GM18499 (cell line): ENCODE data around the gene ZNF594.
"Not testable (repeated sequence)": the region's sequence is repeated elsewhere in the genome, so short reads cannot be mapped to it uniquely, and the experiment has no call there.

Experiments used
- ATAC-seq: cut with Tn5 transposase; IDR thresholded peaks from one replicate; pipeline ENCODE4 v1.9.1; 2021; ENCODE audit warnings: moderate number of reproducible peaks; ENCODE audit not compliant: insufficient read depth, unreplicated experiment

The ZNF594 gene

DNA sequence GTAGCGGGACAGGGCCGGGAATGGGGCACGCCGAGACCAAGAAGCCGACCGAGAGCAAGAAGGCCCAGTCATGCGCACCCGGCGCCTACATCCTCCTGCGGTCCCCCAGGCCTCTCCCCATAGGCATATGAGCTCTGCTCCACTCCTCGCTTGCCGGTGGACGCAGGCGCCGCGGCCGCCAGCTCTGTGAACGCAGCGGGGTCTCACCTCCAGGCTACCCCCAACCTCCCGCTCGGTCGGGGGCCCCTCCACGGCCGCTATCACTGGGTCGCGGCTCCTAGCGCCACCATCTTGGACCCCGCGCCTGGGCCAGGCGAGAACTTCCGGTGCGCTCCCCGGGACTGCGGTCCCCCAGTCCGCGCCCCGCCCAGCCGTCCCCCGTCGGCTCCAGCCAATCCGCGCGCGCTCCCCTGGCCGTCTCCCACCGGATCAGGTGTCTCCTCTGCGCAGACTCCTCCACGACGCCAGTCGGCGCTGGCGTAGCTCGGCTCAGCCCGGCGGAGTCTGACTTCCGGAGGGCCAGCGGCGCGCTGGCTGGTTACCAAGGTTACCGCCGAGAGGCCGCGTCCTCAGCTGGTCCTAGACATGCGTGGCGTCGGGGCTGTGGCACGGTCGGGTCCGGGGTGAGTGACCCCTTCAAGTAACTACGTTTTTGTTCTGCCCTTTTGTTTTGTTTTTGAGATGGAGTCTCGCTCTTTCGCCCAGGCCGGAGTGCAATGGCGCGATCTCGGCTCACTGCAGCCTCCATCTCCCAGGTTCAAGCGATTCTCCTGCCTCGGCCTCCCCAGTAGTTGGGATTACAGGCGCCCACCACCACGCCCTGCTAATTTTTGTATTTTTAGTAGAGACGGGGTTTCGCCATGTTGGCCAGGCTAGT, at the start of gene ZNF594:
Gene ZNF594 (minus strand): TSS at position 328 of the 877 bp plus-strand sequence. CDS start 7,612 bp downstream, outside the sequence.
- peak; percentile 45 for ATAC-seq

- ATAC-seq, result not testable (repeated sequence)
Observed at GRCh38 chr17:5239769-5240168, 48.1 kb upstream of the ZNF594 start.

DNA sequence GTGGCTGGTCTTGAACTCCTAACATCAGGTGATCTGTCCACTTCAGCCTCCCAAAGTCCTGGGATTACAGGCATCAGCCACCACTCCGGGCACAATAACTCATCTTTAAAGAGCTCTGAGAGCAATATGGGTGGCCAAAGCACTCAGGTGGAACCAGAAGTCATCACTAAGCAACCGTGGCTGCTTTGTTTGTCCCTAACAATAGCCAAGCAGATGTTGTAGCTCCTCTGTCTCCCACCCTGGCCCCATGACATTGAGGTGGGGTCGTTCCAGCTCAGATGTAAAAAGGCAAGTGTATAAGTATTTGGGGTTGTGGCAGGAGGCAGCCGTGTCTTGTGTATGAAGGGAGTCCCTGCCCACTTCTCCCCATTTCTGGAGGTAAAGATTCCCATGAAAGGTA, 46.7 kb upstream of the ZNF594 start:
- no peak for ATAC-seq

GRCh38 chr17:5237541-5238016, 45.9 kb upstream of the ZNF594 start:
- ATAC-seq, result no peak

- ATAC-seq, result no peak
Observed at GRCh38 chr17:5236938-5237540, 45.4 kb upstream of the ZNF594 start.

DNA sequence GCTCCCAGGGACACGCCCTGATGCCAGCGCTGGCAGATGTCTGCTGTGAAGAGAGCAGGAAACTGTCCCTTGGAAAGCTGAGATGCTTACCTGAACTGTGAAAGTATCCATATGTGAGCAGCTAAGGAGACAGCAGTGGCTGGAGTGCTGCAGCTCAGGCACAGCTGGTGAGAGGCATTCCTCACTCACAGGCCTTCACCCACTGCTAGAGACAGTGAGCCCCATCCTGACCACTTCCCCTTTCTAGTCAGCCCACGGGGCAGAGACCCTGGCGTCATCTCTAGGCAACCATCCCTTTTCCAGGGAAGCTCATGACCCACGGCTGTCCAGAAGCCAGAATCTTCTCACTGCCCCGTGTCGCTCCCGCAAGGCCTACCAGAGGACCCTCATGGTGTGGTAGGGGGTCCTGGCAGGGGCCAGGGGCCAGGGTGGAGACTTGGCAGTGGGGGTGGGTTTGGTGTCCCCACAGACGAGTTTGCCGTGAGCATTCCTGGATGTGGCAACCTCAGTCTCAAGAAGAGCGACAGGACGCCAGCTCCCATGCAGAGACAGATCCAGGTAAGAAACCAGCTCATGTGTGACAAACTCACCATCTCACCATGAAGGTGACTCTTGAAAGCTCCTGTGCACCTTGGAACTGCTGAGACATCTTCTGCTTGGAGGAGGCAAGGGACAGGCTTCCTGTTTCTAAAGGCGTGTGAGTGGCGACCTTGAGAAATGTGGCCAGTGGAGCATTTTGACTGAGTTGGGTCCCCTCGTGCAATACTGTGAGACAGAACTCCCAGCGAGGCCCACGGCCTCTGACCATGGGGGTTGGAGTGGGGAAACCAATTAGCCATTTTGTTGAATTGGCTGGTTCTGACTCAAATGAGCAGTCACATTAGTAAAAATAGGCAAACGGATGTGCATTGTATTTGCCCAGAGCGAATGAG, 43.2 kb upstream of the ZNF594 start, which contains the start of gene SCIMP:
Gene SCIMP (minus strand): TSS at position 216 of the 932 bp plus-strand sequence. CDS start 105 bp downstream, at position 111.
- no peak for ATAC-seq

- ATAC-seq, result not testable (repeated sequence)
Observed at GRCh38 chr17:5233492-5233891, 41.8 kb upstream of the ZNF594 start.

DNA sequence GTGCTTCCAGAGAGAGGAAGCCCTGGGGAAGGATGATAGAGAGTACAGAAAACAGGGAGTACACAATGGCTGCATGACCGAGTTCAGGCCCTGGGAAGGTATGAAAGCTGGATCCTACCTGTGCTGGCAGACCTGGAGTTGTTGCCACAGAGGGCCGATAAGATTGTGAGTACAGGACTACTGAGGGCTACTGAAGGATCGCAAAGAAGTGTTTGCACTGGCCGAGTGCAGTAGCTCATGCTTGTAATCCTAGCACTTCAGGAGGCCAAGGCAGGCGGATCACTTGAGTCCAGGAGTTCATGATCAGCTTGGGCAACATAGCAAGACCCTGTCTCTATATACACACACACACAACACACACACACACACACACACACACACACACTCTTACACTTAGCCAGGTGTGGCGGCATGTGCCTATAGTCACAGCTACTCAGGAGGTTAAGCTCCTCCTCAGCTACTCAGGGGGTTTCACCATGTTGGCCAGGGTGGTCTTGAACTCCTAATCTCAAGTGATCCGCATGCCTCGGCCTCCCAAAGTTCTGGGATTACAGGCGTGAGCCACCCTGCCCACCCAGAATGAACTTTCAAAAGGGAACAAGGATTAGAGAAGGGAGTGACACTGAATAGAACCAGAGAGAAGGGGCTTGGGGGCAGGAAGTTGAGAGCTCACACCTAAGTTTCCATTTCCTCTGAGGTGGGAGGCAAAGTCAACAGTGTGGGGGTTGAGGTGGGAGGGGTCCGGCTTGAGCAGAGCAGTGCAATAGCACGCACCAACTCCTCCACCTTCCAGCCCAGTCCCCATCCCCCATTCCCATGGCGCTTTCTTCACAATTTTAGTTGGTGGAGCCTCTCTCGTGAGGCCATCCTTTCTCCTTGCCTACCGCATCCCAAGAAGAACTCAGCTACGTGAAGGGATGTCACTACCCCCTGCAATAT, 35.5 kb upstream of the ZNF594 start:
- ATAC-seq, result no peak

GRCh38 chr17:5225668-5226457, 34.2 kb upstream of the ZNF594 start:
- no peak for ATAC-seq

DNA sequence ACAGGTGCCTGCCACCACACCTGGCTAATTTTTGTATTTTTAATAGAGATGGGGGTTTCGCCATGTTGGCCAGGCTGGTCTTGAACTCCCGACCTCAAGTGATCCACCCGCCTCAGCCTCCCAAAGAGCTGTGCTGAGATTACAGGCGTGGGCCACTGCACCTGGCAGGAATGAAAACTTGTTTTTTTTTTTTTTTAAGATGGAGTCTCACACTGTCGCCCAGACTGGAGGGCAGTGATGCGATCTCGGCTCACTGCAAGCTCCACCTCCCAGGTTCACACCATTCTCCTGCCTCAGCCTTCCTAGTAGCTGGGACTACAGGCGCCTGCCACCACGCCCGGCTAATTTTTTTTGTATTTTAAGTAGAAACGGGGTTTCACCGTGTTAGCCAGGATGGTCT, 30.2 kb upstream of the ZNF594 start:
- not testable (repeated sequence) for ATAC-seq

DNA sequence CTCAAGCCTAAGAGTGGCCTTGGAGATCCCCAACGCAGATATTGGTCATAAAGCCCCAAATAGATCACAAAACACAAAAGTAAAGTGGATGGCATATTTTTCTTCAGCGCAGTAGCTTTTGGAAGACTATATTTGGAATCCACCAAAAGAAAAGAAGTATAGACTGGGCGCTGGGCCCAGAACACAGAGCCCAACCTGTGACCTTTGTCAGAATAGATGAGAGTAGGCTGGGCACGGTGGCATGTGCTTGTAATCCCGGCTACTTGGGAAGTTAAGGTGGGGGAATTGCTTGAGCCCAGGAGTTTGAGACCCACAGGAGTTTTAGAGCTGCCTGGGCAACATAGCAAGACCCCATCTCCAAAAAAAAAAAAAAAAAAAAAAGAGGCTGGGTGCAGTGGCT, 28.4 kb upstream of the ZNF594 start:
- ATAC-seq, result no peak

- no peak for ATAC-seq
Observed at GRCh38 chr17:5219536-5219935, 27.9 kb upstream of the ZNF594 start.

GRCh38 chr17:5217562-5217961, 25.9 kb upstream of the ZNF594 start:
- not testable (repeated sequence) for ATAC-seq

- no peak for ATAC-seq
Observed at GRCh38 chr17:5211458-5211857, 19.8 kb upstream of the ZNF594 start.

DNA sequence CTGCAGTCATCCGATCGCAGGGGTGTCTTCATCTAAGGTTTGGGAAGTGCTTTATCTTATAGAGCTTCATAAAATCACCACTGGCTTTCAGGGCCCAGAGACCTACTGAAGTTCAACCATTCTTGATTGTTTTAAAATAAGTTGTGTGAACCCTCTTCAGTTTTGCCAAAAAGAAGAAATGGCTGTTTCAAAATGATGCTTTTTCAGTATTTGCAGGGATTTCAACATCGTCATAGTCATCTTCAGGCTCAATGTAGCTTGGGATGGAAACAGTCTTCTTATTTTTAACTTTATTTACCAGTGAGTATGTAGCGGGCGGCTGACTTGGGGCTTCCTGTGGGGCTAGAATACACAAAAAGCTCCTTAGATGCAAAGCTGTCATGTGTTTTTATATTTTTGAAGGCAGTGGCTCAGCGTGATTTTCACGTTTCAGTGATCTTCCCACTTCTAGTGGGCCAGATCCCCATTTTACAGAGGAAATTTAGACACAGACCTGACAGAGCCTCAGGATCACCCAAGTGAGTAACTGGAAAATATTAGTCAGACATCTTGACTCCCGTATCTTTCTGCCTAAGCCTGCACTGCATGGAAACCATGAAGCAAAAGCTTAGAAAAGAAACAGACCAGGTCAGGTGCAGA, 19.1 kb upstream of the ZNF594 start:
- no peak for ATAC-seq

- ATAC-seq, result no peak
Observed at GRCh38 chr17:5210091-5210490, 18.4 kb upstream of the ZNF594 start.

GRCh38 chr17:5209396-5209795, 17.7 kb upstream of the ZNF594 start:
- no peak for ATAC-seq

- no peak for ATAC-seq
Observed at GRCh38 chr17:5203908-5204294, 12.2 kb upstream of the ZNF594 start.
